Pulmonary artery endothelial cell (primary cell): ENCODE data around the gene PACS1. TPM values are rescaled to one million over a fixed set of nuclear protein-coding genes. Genes with fewer than 3 reads are reported as not detected.
"Not testable (repeated sequence)": the region's sequence is repeated elsewhere in the genome, so short reads cannot be mapped to it uniquely, and the experiment has no call there.

Experiments
- DNase-seq: peaks from one replicate; pipeline ENCODE4 v3.0.0-alpha.2; 2011; ENCODE audit warnings: low read depth, low spot score
- total RNA-seq: library from RNA; depleted of rRNA; stranded (reverse); fragments of >200 nt; gene quantifications from 2 replicates; pipeline ENCODE4 v1.2.3, GENCODE V29; 2014

Gene PACS1
- total RNA-seq: 17.5 and 21.9 TPM in 2 replicates

- no peak for DNase-seq
These were observed at the start of gene PACS1 for GRCh38 chr11:66069715-66070603. Gene PACS1, plus strand, starts transcription at chr11:66070272. Its CDS starts 215 bp downstream, at chr11:66070487.

- DNase-seq: peak; percentile 53
These were observed 49.3 kb upstream of the PACS1 start for GRCh38 chr11:66020618-66021357.

- DNase-seq: no peak
These were observed 47.5 kb upstream of the PACS1 start for GRCh38 chr11:66022401-66023185.

- not testable (repeated sequence) for DNase-seq
These were observed 47.0 kb upstream of the PACS1 start for GRCh38 chr11:66023186-66023440.

GRCh38 chr11:66026017-66026529 lies 44.0 kb upstream of the PACS1 start, which contains the start of gene CATSPER1:
Gene CATSPER1, minus strand, starts transcription at chr11:66026479. Its CDS starts 100 bp downstream, at chr11:66026379.
- no peak for DNase-seq

GRCh38 chr11:66032957-66033735 lies 36.9 kb upstream of the PACS1 start:
- no peak for DNase-seq

GRCh38 chr11:66035653-66036333 lies 34.3 kb upstream of the PACS1 start:
- no peak for DNase-seq

GRCh38 chr11:66036334-66036710 lies 33.8 kb upstream of the PACS1 start:
- no peak for DNase-seq

GRCh38 chr11:66037327-66037726 lies 32.7 kb upstream of the PACS1 start:
- no peak for DNase-seq

GRCh38 chr11:66039765-66040164 lies 30.3 kb upstream of the PACS1 start:
- no peak for DNase-seq

GRCh38 chr11:66042227-66042995 lies 27.7 kb upstream of the PACS1 start:
- no peak for DNase-seq

GRCh38 chr11:66042996-66043906 lies 26.8 kb upstream of the PACS1 start:
- DNase-seq: no peak

- DNase-seq: no peak
These were observed 25.3 kb upstream of the PACS1 start for GRCh38 chr11:66044757-66045156.

GRCh38 chr11:66045177-66045639 lies 24.9 kb upstream of the PACS1 start:
- peak; percentile 44 for DNase-seq

GRCh38 chr11:66046901-66047300 lies 23.2 kb upstream of the PACS1 start:
- no peak for DNase-seq

- no peak for DNase-seq
These were observed 22.3 kb upstream of the PACS1 start for GRCh38 chr11:66047541-66048365.

- DNase-seq: no peak
These were observed 21.3 kb upstream of the PACS1 start, which contains the start of gene GAL3ST3 for GRCh38 chr11:66048547-66049323. Gene GAL3ST3, minus strand, starts transcription at chr11:66049161. Its CDS starts 3,746 bp downstream, at chr11:66045415.
